ENCODE measurements around the gene PDCD11. TPM values are rescaled to one million over a fixed set of nuclear protein-coding genes. Genes with fewer than 3 reads are reported as not detected.

PDCD11 gene
- total RNA-seq, 1 donor from 2014 or later: 72.8 TPM

DNA sequence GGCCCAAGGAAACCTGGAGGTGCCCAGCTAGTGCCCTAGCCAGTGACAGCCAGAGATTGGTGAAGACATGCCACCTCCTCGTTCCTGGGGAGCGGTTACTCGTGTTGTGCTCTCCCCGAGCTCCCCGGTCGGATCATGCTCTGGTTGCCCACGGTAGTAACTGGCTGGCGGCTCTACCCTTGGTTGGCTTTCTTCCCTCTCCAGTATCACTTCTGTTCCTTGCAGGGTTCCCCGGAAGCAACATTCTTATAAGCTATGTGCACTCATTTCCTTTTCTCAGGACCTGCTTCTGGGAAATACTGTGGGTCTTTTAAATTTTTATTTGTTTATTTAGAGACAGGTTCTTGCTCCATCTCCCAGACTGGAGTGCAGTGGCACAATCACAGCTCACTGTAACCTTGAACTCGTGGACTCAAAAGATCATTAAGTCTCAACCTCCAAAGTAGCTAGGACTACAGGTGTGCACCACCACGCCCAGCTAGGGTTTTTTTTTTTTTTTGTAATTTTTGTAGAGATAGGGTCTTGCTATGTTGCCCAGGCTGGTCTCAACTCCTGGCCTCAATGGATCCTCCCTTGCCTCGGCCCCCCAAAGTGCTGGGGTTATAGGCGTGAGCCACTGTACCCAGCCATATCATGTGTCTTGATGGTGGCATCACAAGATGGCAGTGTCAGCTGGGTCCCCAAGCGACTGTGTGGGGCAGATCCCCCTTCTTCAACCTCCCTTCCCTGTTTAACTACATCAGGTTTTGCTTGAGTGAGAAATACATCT, 69.2 kb downstream of the PDCD11 start:
- Histone ChIP-seq H3K9me3 (ENCODE audit: insufficient read depth, low read depth, low read length) (no peaks in the 10 kb centered on the region), H3K79me2 (ENCODE audit: insufficient read depth, low read length) (no peaks in the 10 kb centered on the region), H3K27me3 (ENCODE audit: insufficient read depth, low read length) (peaks cover 27% of the 10 kb centered on the region), H3K27ac (ENCODE audit: low read depth, low read length) (no peak overlapping the region), H3K4me2 (ENCODE audit: low read length) (no peak overlapping the region), H4K20me1 (ENCODE audit: insufficient read depth, low read length) (no peaks in the 10 kb centered on the region), H3K36me3 (ENCODE audit: insufficient read depth, low read length) (no peaks in the 10 kb centered on the region), H3K9ac (ENCODE audit: low read length) (no peak overlapping the region), H3K4me3 (ENCODE audit: insufficient read depth, low read depth, low read length) (no peak overlapping the region), H3K4me1 (ENCODE audit: insufficient read depth, low read length) (no peaks in the 10 kb centered on the region), H2AFZ (ENCODE audit: low read depth, low read length) (no peak overlapping the region)
- DNase-seq (ENCODE audit: low read depth) (no peak), FAIRE-seq (no peak)
- Mint-ChIP-seq H3K27me3 (ENCODE audit: low read depth, unreplicated experiment) (peaks cover 6% of the 10 kb centered on the region), H3K36me3 (ENCODE audit: low read depth, unreplicated experiment) (no peaks in the 10 kb centered on the region), H3K4me3 (ENCODE audit: unreplicated experiment) (no peak overlapping the region), H3K9me3 (ENCODE audit: unreplicated experiment) (peaks cover 2% of the 10 kb centered on the region), H3K27ac (ENCODE audit: unreplicated experiment) (no peak overlapping the region), H3K4me1 (ENCODE audit: low read depth, unreplicated experiment) (peaks cover 18% of the 10 kb centered on the region)
- TF ChIP-seq, protein P1, sequence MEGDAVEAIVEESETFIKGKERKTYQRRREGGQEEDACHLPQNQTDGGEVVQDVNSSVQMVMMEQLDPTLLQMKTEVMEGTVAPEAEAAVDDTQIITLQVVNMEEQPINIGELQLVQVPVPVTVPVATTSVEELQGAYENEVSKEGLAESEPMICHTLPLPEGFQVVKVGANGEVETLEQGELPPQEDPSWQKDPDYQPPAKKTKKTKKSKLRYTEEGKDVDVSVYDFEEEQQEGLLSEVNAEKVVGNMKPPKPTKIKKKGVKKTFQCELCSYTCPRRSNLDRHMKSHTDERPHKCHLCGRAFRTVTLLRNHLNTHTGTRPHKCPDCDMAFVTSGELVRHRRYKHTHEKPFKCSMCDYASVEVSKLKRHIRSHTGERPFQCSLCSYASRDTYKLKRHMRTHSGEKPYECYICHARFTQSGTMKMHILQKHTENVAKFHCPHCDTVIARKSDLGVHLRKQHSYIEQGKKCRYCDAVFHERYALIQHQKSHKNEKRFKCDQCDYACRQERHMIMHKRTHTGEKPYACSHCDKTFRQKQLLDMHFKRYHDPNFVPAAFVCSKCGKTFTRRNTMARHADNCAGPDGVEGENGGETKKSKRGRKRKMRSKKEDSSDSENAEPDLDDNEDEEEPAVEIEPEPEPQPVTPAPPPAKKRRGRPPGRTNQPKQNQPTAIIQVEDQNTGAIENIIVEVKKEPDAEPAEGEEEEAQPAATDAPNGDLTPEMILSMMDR (IDR thresholded peaks at IDR 0.05; ENCODE audit: insufficient read depth, low read depth, low read length): no peak
- no peak for TF ChIP-seq EZH2 (IDR thresholded peaks at IDR 0.05; ENCODE audit: insufficient read depth, low read length)

DNA sequence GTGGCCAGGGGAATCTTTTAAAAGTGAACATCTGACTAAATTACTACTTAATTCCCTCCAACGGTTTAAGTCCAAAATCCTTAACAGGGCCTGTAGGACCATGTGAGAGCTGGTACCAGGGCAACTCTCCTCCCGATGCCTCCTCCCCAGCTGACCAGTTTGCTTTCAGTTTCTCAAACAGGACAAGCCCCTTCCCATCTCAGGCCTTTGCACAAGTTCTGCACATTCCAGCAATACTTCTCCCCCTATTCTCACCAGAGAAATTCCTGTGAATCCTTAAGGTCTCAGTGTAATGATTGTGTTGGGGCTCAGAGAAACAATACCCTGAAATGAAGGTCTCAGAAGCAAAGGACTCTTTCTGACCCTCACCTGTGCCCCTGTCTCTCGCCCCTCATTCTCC, 70.3 kb downstream of the PDCD11 start:
- peaks cover 8% of the 10 kb centered on the region for H3K27me3 Mint-ChIP-seq (ENCODE audit: low read depth, unreplicated experiment)
- H3K4me3 Mint-ChIP-seq (ENCODE audit: unreplicated experiment): peak overlapping the region; percentile 34
- Histone ChIP-seq H3K4me1 (ENCODE audit: insufficient read depth, low read length) (no peaks in the 10 kb centered on the region), H3K4me3 (ENCODE audit: insufficient read depth, low read depth, low read length) (no peak overlapping the region), H3K27ac (ENCODE audit: low read depth, low read length) (no peak overlapping the region), H3K27me3 (ENCODE audit: insufficient read depth, low read length) (peaks cover 30% of the 10 kb centered on the region), H3K9ac (ENCODE audit: low read length) (no peak overlapping the region), H4K20me1 (ENCODE audit: insufficient read depth, low read length) (no peaks in the 10 kb centered on the region), H3K4me2 (ENCODE audit: low read length) (no peak overlapping the region), H3K9me3 (ENCODE audit: insufficient read depth, low read depth, low read length) (no peaks in the 10 kb centered on the region), H3K36me3 (ENCODE audit: insufficient read depth, low read length) (no peaks in the 10 kb centered on the region), H2AFZ (ENCODE audit: low read depth, low read length) (no peak overlapping the region), H3K79me2 (ENCODE audit: insufficient read depth, low read length) (no peaks in the 10 kb centered on the region)
- H3K27ac Mint-ChIP-seq (ENCODE audit: unreplicated experiment): peak overlapping the region; percentile 95
- TF ChIP-seq, protein P1 (IDR thresholded peaks at IDR 0.05; ENCODE audit: insufficient read depth, low read depth, low read length): no peak
- no peak for TF ChIP-seq EZH2 (IDR thresholded peaks at IDR 0.05; ENCODE audit: insufficient read depth, low read length)
- H3K9me3 Mint-ChIP-seq (ENCODE audit: unreplicated experiment): peaks cover 2% of the 10 kb centered on the region
- FAIRE-seq (no peak), DNase-seq (ENCODE audit: low read depth) (peak; percentile 39)
- H3K36me3 Mint-ChIP-seq (ENCODE audit: low read depth, unreplicated experiment): no peaks in the 10 kb centered on the region
- H3K4me1 Mint-ChIP-seq (ENCODE audit: low read depth, unreplicated experiment): peaks cover 21% of the 10 kb centered on the region

DNA sequence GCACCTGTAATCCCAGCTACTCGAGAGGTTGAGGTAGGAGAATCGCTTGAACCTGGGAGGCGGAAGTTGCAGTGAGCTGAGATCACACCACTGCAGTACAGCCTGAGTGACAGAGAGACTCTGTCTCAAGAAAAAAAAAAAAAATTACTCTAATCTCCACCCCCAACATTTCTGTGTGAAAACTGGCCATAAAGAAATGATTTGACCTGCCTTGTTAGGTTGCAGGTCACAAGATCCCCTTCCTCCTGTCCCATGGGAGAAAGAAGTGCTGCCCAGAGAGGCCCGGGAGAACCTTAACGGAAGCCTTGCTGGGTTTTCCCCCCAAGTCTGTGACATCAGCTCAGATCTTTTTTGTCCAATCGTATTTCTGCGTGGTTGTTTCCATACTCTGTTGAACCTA, 71.0 kb downstream of the PDCD11 start:
- no peaks in the 10 kb centered on the region for H4K20me1 ChIP-seq (ENCODE audit: insufficient read depth, low read length)
- H3K27me3 ChIP-seq (ENCODE audit: insufficient read depth, low read length): peaks cover 29% of the 10 kb centered on the region
- no peak overlapping the region for H3K4me2 ChIP-seq (ENCODE audit: low read length)
- no peak for FAIRE-seq
- Mint-ChIP-seq H3K4me1 (ENCODE audit: low read depth, unreplicated experiment) (peaks cover 21% of the 10 kb centered on the region), H3K27me3 (ENCODE audit: low read depth, unreplicated experiment) (peaks cover 8% of the 10 kb centered on the region), H3K9me3 (ENCODE audit: unreplicated experiment) (peaks cover 2% of the 10 kb centered on the region), H3K27ac (ENCODE audit: unreplicated experiment) (peak overlapping the region; percentile 95), H3K4me3 (ENCODE audit: unreplicated experiment) (no peak overlapping the region), H3K36me3 (ENCODE audit: low read depth, unreplicated experiment) (no peaks in the 10 kb centered on the region)
- TF ChIP-seq, protein P1 (IDR thresholded peaks at IDR 0.05; ENCODE audit: insufficient read depth, low read depth, low read length): no peak
- TF ChIP-seq EZH2 (IDR thresholded peaks at IDR 0.05; ENCODE audit: insufficient read depth, low read length): no peak
- H3K79me2 ChIP-seq (ENCODE audit: insufficient read depth, low read length): no peaks in the 10 kb centered on the region
- H3K9ac ChIP-seq (ENCODE audit: low read length): no peak overlapping the region
- H3K27ac ChIP-seq (ENCODE audit: low read depth, low read length): no peak overlapping the region
- no peak overlapping the region for H3K4me3 ChIP-seq (ENCODE audit: insufficient read depth, low read depth, low read length)
- no peak overlapping the region for H2AFZ ChIP-seq (ENCODE audit: low read depth, low read length)
- no peaks in the 10 kb centered on the region for H3K36me3 ChIP-seq (ENCODE audit: insufficient read depth, low read length)
- H3K9me3 ChIP-seq (ENCODE audit: insufficient read depth, low read depth, low read length): no peaks in the 10 kb centered on the region
- no peak for DNase-seq (ENCODE audit: low read depth)
- H3K4me1 ChIP-seq (ENCODE audit: insufficient read depth, low read length): no peaks in the 10 kb centered on the region

Measured in astrocyte (in vitro differentiated cells and primary cell).